DND-41 (cell line): ENCODE measurements around the gene KRT25.

Source experiments
- ATAC-seq: fragments of 200-7000 bp; cut with Tn5 transposase; 3 replicates; pipeline ENCODE4 v1.9.1; 2021; ENCODE audit warnings: low read depth; ENCODE audit not compliant: insufficient read depth
- DNase-seq: peaks from one replicate; pipeline ENCODE4 v3.0.0-alpha.2; 2020
- H2AFZ ChIP-seq: 2 replicates; pipeline ENCODE4 v1.6.0; 2012; ENCODE audit warnings: low read depth, low read length
- H3K27ac ChIP-seq: 2 replicates; pipeline ENCODE4 v1.5.1; 2012; ENCODE audit warnings: low read length, inconsistent platforms
- H3K27me3 ChIP-seq: fragments of 200-600 bp; sonication (generic); 2 replicates; pipeline ENCODE4 v1.6.0; 2012; ENCODE audit warnings: low read length, mild to moderate bottlenecking, inconsistent platforms; ENCODE audit not compliant: insufficient read depth, poor library complexity
- H3K36me3 ChIP-seq: 2 replicates; pipeline ENCODE4 v1.5.1; 2012; ENCODE audit warnings: low read length, inconsistent platforms; ENCODE audit not compliant: insufficient read depth
- H3K4me1 ChIP-seq: 2 replicates; pipeline ENCODE4 v1.5.1; 2012; ENCODE audit warnings: mild to moderate bottlenecking, low read length; ENCODE audit not compliant: insufficient read depth
- H3K4me2 ChIP-seq: 2 replicates; pipeline ENCODE4 v1.6.0; 2012; ENCODE audit warnings: mild to moderate bottlenecking, moderate library complexity, low read length, inconsistent platforms; ENCODE audit not compliant: insufficient read depth
- H3K4me3 ChIP-seq, 2 experiments: fragments of 200-600 bp in 1 of 2; shearing (Covaris generic) in 1 of 2; 2 replicates each; pipeline ENCODE4 v1.5.1; 2012 to 2016; ENCODE audit warnings: inconsistent platforms in 2 of 2, low read length in 2 of 2, mild to moderate bottlenecking in 2 of 2, low read depth in 1 of 2, moderate library complexity in 1 of 2
- H3K79me2 ChIP-seq: 2 replicates; pipeline ENCODE4 v1.6.0; 2012; ENCODE audit warnings: low read length, inconsistent platforms; ENCODE audit not compliant: insufficient read depth
- H3K9ac ChIP-seq: 2 replicates; pipeline ENCODE4 v1.6.0; 2012; ENCODE audit warnings: low read depth, mild to moderate bottlenecking, inconsistent platforms, low read length, moderate library complexity
- H3K9me3 ChIP-seq: 2 replicates; pipeline ENCODE4 v1.5.1; 2012; ENCODE audit warnings: low read length, moderate library complexity, mild to moderate bottlenecking, inconsistent platforms; ENCODE audit not compliant: insufficient read depth, severe bottlenecking
- H4K20me1 ChIP-seq: 2 replicates; pipeline ENCODE4 v1.6.0; 2012; ENCODE audit warnings: low read length; ENCODE audit not compliant: insufficient read depth
- CTCF ChIP-seq: IDR thresholded peaks from 2 replicates; pipeline ENCODE4 v1.5.1; 2012; ENCODE audit warnings: borderline replicate concordance, low read length, moderate library complexity, mild to moderate bottlenecking; ENCODE audit not compliant: poor library complexity, severe bottlenecking; ENCODE audit errors: extremely low read depth
- EZH2 ChIP-seq: IDR thresholded peaks from 3 replicates; pipeline ENCODE4 v1.6.1; 2012; ENCODE audit warnings: borderline replicate concordance, low read depth, mild to moderate bottlenecking, moderate library complexity, low read length, inconsistent platforms; ENCODE audit not compliant: severe bottlenecking

KRT25 gene

GRCh38 chr17:40777459-40777858, 22.3 kb upstream of the KRT25 start:
- no peak for ATAC-seq
- Histone ChIP-seq H3K79me2 (no peaks in the 10 kb centered on the region), H2AFZ (no peak overlapping the region), H4K20me1 (no peaks in the 10 kb centered on the region), H3K27ac (no peak overlapping the region), H3K36me3 (no peaks in the 10 kb centered on the region), H3K4me1 (no peaks in the 10 kb centered on the region), H3K27me3 (peaks cover 13% of the 10 kb centered on the region), H3K9ac (no peak overlapping the region), H3K4me3 (no peak overlapping the region), H3K9me3 (no peaks in the 10 kb centered on the region), H3K4me2 (no peak overlapping the region)
- TF ChIP-seq EZH2: no peak
- TF ChIP-seq CTCF: no peak
- no peak for DNase-seq

- H3K4me2 ChIP-seq: no peak overlapping the region
- TF ChIP-seq CTCF: no peak
- TF ChIP-seq EZH2: no peak
- DNase-seq: no peak
- no peaks in the 10 kb centered on the region for H3K9me3 ChIP-seq
- peaks cover 14% of the 10 kb centered on the region for H3K27me3 ChIP-seq
- H3K4me1 ChIP-seq: no peaks in the 10 kb centered on the region
- no peaks in the 10 kb centered on the region for H3K36me3 ChIP-seq
- H3K27ac ChIP-seq: no peak overlapping the region
- no peak overlapping the region for H3K9ac ChIP-seq
- H4K20me1 ChIP-seq: no peaks in the 10 kb centered on the region
- no peak overlapping the region for H2AFZ ChIP-seq
- no peak overlapping the region for H3K4me3 ChIP-seq
- no peak for ATAC-seq
- H3K79me2 ChIP-seq: no peaks in the 10 kb centered on the region
Measured at GRCh38 chr17:40775945-40776344, 20.8 kb upstream of the KRT25 start.

GRCh38 chr17:40772101-40772500, 17.0 kb upstream of the KRT25 start, which contains the start of gene KRT26:
Gene KRT26 (minus strand): TSS chr17:40772201. CDS start chr17:40772113, 88 bp downstream.
- TF ChIP-seq CTCF (no peak), EZH2 (no peak)
- Histone ChIP-seq H3K9me3 (no peaks in the 10 kb centered on the region), H4K20me1 (no peaks in the 10 kb centered on the region), H3K4me2 (no peak within 1 kb of the TSS), H2AFZ (no peak within 1 kb of the TSS), H3K27me3 (peaks cover 16% of the 10 kb centered on the region), H3K79me2 (no peaks in the 10 kb centered on the region), H3K36me3 (no peaks in the 10 kb centered on the region), H3K4me1 (no peaks in the 10 kb centered on the region), H3K27ac (no peak within 1 kb of the TSS), H3K9ac (no peak within 1 kb of the TSS), H3K4me3 (no peak within 1 kb of the TSS)
- ATAC-seq (no peak), DNase-seq (no peak)

- H3K4me3 ChIP-seq: no peak overlapping the region
- H4K20me1 ChIP-seq: no peaks in the 10 kb centered on the region
Measured at GRCh38 chr17:40765657-40766056, 10.5 kb upstream of the KRT25 start.

More at GRCh38 chr17:40765657-40766056, 10.5 kb upstream of the KRT25 start:
- TF ChIP-seq EZH2 (no peak), CTCF (no peak)
- peaks cover 18% of the 10 kb centered on the region for H3K9me3 ChIP-seq
- H3K36me3 ChIP-seq: no peaks in the 10 kb centered on the region
- H3K4me1 ChIP-seq: no peaks in the 10 kb centered on the region
- H3K9ac ChIP-seq: no peak overlapping the region
- no peak overlapping the region for H3K27ac ChIP-seq
- no peak overlapping the region for H3K4me2 ChIP-seq
- H3K79me2 ChIP-seq: no peaks in the 10 kb centered on the region
- peaks cover 9% of the 10 kb centered on the region for H3K27me3 ChIP-seq
- ATAC-seq: no peak
- no peak for DNase-seq
- no peak overlapping the region for H2AFZ ChIP-seq
